Astrocyte (in vitro differentiated cells and primary cell): ENCODE results near the gene PIGW.

ENCODE experiments used
- CTCF ChIP-seq: IDR thresholded peaks from 2 replicates; pipeline ENCODE4 v1.5.1; 2011; ENCODE audit warnings: low read depth, mild to moderate bottlenecking, inconsistent platforms, low read length, moderate library complexity; ENCODE audit not compliant: insufficient read depth
- EZH2 ChIP-seq: IDR thresholded peaks from 2 replicates; pipeline ENCODE4 v1.6.1; 2012; ENCODE audit warnings: mild to moderate bottlenecking, low read length, inconsistent platforms; ENCODE audit not compliant: insufficient read depth

- TF ChIP-seq CTCF (no peak), EZH2 (no peak)
Measured at GRCh38 chr17:36542755-36543154, 8.0 kb downstream of the PIGW start.
